Stimulated activated naive CD4-positive, alpha-beta T cell treated with Interleukin-2 at 50 U/mL for 16 hours (primary cell): ENCODE data around the gene C11orf86.
"Not testable (repeated sequence)": the region's sequence is repeated elsewhere in the genome, so short reads cannot be mapped to it uniquely, and the experiment has no call there.

Source experiments
- DNase-seq: peaks from one replicate; lab custom pipeline; 2025; lab: John Stamatoyannopoulos, UW

The C11orf86 gene

DNA sequence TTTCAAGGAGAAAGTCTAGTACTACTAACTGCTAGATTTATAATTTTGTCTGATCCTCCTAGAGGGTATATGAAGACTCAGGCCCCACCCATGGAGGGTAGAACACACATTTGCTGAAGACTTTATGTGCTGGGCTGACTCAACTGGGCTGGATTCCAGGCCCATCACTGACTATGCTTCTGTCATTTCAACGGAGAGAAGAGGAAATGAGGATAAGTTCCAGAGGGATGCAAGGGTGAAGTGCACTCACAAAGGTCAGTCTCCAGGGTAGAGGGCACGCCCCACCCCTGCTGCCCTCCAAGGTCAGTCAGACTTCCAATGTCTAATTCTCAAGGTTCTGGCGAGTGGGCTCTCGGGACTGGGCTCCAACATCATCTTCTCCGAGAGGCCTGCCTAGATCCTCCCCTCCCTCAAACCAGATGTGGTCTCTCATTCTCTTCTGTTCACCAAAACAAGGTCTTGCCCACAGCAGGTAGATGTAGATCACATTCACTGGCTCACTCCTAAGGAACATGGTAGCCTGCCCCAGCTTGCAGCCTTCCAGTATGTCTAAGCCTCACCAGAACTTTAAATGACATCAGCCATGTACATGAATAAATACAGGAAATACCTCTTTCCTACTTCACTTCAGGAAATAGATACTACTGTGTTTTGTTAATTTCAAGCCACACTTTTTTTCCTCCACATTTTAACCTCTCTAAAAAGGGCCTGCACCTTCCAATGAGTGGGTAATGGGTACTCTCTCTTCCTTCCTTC is 7.3 kb upstream of the C11orf86 start:
- no peak for DNase-seq

DNA sequence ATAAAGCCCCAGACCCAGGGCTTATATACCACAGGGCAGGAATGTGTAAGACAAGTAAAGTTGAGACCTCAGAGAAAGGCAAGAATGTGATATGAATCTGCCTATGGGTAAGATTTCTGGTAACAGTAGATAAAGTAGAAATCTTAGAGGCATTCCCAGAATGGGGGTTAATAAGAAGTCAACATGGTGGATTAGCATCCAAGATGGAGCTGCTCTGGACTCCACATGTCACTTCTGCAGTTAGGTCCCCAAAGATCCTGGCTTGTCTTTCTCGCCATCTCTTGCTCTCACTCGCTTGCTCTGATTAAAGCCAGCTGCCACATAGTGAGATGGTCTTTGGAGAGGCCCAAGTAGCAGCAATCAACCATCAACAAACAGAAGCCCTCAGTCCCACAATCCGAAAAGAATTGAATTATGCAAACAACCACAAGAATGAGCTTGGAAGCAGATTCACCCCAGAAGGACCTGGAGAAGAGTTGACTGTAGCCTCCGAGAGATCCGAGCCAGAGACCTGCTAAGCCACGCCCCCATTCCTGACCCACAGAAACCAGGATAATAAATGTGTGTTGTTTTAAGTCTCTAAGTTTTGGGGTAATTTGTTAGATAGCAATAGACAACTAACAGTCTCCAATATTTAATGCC is 5.4 kb upstream of the C11orf86 start:
- no peak for DNase-seq

GRCh38 chr11:66970371-66970806 is 4.7 kb upstream of the C11orf86 start:
- no peak for DNase-seq

- DNase-seq = no peak
Measured at GRCh38 chr11:66970807-66971442, 4.2 kb upstream of the C11orf86 start.

- DNase-seq = no peak
Measured at GRCh38 chr11:66971488-66971887, 3.6 kb upstream of the C11orf86 start.

DNA sequence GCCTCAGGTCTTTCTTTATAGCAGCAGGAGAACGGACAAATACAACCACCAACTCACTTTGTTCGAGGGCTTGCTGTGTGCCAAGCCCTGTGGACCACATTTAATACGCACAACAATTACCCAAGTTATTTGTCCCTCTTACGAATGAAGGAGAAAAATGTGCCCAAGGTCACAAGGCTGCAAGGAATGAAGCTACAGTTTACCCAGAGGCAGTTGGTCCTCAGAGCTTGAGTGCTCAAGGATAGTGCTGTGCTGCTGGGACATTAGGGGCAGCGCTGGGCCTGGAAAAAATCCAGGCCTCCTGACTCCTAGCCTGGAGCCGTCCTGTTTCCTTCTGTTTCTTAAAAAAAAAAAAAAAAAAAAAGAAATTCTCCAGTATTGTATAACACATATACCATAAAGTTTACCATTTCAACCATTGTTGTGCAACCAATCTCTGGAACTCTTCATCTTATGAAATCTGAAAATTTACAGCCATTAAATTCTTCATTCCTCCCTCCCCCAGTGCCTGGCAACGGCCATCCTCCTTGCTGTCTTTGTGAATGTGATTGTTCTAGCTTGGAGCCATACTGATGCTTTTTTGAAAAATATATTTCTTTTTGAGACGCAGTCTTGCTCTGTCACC is 1.0 kb upstream of the C11orf86 start:
- DNase-seq = no peak

GRCh38 chr11:66975405-66976027 is 412 bp downstream of the C11orf86 start:
- DNase-seq = no peak

DNA sequence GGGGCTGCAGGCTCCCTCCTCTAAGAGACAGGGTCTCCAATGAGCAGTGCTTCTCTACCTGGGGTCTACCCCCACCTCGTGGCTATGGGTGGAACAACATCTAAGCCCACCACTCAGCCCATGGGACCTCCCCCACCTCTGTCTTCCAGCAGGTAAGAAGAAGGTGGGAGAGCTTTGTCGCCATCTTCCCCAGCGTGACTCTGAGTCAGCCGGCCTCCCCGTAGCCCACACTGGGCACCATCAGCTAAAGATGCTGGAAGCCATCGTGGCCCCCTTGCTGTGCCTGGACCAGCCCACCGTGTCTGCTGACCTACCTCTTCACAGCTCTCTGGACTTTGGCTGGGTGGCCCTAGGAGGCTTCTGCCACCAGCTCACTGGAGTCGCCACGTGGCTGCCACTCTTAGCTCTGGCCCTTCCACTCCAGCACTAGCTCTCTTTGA is 944 bp downstream of the C11orf86 start:
- DNase-seq = no peak

DNA sequence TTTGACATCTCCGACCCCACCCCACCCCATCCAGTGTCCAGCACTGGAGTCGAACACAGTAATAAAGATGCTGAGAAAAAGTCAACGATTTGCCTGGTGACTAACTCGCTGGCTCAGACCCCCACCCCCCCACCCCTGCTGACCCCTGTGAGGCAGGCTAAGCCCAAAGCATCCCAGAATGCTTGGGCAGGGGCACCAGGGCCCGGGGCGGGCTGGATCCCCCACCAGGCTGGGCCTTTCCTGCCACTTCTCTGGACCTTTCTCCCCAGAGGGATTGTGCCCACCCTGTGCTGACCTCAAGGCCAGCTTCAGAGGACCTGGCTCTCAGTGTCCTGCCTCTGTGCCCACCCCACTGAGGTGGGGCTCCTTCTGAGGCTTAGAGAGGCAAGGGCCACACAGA is 1.8 kb downstream of the C11orf86 start:
- DNase-seq = no peak

DNA sequence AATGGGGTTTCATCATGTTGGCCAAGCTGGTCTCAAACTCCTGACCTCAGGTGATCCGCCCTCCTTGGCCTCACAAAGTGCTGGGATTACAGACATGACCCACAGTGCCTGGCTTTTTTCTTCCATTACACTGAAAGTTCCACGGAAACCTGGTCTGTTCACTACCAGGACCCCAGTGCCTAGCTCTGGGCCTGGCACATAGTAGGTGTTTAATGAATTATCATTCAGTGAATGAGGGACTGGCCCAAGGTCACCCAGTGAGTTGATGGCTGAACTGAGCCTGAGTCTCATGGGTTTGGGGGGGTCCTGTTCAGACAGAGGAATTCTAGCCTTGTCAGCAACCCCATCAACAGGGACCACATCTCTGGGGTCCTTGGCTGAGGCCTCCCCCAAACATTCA is 3.1 kb downstream of the C11orf86 start:
- no peak for DNase-seq

DNA sequence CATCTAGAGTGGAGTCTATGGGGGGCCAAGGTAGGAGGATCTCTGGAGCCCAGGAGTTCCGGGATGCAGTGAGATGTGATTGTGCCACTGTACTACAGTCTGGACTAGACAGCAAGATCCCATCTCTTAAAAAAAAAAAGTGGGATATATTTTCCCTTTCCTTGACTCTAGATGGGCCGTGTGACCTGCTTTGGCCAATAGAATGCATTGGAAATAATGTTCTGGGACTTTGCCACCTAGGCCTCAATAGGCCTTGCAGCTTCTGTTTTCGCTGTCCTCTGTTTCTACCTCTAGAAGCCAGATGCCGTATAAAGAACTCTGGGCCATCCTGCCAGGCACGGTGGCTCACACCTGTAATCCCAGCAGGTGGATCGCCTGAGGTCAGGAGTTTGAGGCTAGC is 3.6 kb downstream of the C11orf86 start:
- DNase-seq = no peak

GRCh38 chr11:66979336-66979980 is 4.4 kb downstream of the C11orf86 start:
- DNase-seq = no peak

GRCh38 chr11:66981976-66982578 is 7.0 kb downstream of the C11orf86 start:
- no peak for DNase-seq

GRCh38 chr11:66983275-66983924 is 8.3 kb downstream of the C11orf86 start:
- no peak for DNase-seq

DNA sequence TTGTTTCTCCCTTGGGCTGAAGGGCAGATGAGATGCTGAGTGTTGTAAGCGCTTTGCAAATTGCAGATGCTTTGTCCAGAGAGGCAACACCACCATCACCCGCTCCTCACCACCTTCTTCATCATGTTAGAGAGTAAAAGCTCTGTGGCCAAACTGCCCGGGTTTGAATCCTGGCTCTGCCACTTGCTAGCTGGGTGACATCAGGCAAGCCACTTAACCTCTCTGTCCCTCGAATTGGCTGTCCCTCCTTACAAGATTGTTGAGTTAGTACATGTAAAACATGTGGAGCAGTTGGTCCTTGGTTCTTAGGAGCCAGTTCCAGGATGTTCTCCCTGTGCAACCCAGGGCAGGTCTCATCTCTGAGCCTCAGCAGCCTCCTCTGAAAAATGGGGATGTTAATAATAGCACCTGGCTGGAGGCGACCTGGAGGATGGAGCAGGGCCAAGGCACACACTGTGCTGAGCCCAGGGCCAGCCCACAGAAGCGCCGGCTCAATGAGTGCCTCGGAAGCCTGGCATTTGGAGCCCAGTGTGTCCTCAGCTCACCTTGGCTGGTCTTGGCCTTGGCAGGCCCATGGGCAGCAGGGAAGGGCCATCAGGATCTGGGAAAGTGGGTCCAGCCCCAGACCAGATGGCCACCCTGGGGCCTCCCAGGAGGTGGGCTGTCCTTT is 10.5 kb downstream of the C11orf86 start:
- no peak for DNase-seq

DNA sequence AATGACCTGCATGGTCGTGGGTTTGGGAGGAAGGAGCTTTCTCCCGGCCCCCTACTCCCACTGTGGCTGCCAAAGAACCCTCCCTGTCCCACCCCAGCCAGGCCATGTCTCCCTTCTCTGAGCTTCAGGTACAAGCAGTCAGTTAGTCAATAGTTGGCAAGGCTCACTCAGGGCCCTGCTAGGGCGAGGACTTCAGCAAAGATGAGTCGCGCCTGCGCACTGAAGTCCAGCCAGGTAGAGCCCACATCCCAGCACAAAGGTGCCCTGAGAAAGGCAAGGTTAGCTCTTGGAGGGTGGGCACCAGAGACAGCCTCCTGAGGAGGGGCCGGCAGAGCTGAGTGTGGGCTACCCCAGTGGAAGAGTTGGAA is 11.1 kb downstream of the C11orf86 start:
- no peak for DNase-seq

- no peak for DNase-seq
Measured at GRCh38 chr11:66987158-66987620, 12.1 kb downstream of the C11orf86 start.

DNA sequence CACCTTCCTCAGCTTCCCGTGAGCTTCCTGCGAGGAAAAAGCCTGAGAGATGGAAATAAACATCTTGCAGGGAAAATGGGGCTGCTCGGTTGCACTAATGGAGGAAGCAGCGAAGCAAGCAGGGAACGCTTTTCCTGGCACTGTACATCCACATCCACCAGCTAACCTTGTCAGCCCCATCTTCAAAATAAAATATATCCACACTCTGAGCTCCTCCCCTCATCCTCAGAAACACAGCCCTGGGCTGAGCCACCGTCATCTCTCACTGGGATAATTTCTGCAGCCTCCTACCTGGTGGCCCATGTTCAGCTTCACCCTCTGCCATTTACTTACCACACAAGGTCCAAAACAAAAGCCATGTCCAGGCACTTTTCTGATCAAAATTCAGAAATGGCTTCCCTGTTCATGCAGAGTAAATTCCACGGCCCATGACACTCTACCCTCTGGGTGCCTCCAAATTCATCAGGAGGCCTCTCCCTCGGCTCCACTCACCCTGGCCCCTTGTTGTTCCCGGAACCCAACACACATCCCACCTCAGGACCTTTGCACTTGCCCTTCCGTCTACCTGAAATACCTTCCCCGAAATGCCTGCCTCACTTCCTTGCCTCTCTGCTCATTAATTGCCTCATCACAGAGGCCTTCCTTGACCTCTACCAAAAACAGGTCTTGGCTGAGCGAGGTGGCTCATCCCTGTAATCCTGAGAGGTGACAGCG is 13.0 kb downstream of the C11orf86 start:
- DNase-seq = no peak

DNA sequence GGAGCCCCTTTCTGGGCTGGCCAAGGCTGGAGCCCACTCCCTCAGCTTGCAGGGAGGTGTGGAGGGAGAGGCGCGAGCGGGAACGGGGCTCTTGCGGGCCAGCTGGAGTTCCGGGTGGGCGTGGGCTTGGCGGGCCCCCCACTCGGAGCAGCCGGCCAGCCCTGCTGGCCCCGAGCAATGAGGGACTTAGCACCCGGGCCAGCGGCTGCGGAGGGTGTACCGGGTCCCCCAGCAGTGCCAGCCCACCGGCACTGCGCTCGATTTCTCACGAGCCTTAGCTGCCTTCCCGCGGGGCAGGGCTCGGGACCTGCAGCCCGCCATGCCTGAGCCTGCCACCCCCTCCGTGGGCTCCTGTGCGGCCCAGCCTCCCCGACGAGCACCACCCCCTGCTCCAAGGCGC is 13.6 kb downstream of the C11orf86 start:
- not testable (repeated sequence) for DNase-seq
